ENCODE data around the gene SPAG16.

DNA sequence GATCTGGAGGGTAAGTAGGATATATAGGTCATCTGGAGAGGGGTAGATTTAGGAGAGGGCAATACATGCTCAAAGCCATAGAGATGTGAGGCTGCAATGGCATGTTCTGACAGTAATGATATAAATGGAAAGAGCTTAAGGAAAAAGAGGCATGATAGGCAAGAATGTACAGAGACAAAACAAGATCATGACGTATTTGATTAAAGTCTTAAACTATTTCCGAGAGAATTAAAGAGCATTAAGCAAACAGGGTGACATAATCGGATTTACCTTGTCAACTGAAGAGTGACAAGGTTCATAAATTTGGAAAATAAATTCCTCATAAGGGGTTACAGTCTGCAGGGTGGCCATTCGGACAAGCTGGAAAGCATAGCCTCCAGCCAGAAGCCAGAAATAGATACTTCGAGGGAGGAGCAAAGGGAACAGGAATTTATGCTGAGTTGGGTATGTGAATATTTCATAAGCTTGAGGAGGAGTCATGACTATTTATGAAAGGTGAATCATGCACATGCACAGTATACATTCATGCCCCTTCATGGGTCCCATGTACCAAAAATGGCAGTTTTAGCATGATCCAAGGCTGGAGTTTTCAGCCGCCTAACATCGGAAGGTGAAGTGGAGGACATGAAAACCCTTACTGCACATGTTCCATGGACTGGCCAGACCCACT lies 730.4 kb downstream of the SPAG16 start:
- TF ChIP-seq CTCF (IDR thresholded peaks at IDR 0.05) = no peak
- no peak for TF ChIP-seq ZFX (IDR thresholded peaks at IDR 0.05; ENCODE audit: borderline replicate concordance)

Data from 22Rv1 (cell line).